Measurements from ENCODE around the gene KLF17. TPM values are rescaled to one million over a fixed set of nuclear protein-coding genes. Genes with fewer than 3 reads are reported as not detected.

The KLF17 gene
- total RNA-seq, 2 experiments from 2014 or later: not detected

DNA sequence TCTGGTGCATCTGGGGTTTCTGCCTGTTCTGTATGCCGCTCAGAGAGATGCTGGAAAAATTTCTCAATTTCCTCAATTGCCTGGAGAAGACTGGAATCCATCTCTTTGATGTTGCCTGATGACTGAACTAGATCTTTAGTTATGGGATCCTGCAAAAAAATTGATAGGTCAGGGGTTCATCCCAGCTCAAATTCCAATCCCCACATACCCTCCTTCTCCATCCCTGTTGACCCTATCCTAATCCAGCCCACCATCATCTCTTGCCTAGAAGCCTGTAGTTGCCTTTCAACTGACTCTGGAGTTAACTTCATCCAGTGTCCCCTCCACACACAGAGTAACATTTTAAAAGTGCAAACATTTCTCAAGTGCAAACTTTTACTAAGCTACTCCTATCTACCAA, 22.9 kb downstream of the KLF17 start, which contains the start of gene KLF18:
Gene KLF18 (minus strand): TSS at position 101 of the 400 bp plus-strand sequence. CDS start 0 bp downstream, at position 101.
- no peak within 1 kb of the TSS for H3K4me3 ChIP-seq (ENCODE audit: low read depth, low read length, poor library complexity, severe bottlenecking)
- intact Hi-C loops (cut with micrococcal nuclease; ENCODE audit: unreplicated experiment): no loop called here
- H3K79me2 ChIP-seq (ENCODE audit: insufficient read depth, low read depth, low read length): no peaks in the 10 kb centered on the region
- TF ChIP-seq, protein P1, sequence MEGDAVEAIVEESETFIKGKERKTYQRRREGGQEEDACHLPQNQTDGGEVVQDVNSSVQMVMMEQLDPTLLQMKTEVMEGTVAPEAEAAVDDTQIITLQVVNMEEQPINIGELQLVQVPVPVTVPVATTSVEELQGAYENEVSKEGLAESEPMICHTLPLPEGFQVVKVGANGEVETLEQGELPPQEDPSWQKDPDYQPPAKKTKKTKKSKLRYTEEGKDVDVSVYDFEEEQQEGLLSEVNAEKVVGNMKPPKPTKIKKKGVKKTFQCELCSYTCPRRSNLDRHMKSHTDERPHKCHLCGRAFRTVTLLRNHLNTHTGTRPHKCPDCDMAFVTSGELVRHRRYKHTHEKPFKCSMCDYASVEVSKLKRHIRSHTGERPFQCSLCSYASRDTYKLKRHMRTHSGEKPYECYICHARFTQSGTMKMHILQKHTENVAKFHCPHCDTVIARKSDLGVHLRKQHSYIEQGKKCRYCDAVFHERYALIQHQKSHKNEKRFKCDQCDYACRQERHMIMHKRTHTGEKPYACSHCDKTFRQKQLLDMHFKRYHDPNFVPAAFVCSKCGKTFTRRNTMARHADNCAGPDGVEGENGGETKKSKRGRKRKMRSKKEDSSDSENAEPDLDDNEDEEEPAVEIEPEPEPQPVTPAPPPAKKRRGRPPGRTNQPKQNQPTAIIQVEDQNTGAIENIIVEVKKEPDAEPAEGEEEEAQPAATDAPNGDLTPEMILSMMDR (conservative IDR thresholded peaks at IDR 0.05; ENCODE audit: low read length): no peak
- TF ChIP-seq EZH2phosphoT487 (IDR thresholded peaks at IDR 0.05; ENCODE audit: borderline replicate concordance, low read depth, low read length): no peak
- DNase-seq (ENCODE audit: low spot score): no peak
- ChIA-PET POLR2A (no interaction called here), CTCF (ENCODE audit: unreplicated experiment) (no interaction called here)
- H3K9me2 ChIP-seq (ENCODE audit: insufficient read depth, low read length): no peaks in the 10 kb centered on the region
- H4K20me1 ChIP-seq (ENCODE audit: insufficient read depth, low read length): no peaks in the 10 kb centered on the region
- no peak within 1 kb of the TSS for H3K4me2 ChIP-seq (ENCODE audit: low read length)
- no peak within 1 kb of the TSS for H2AFZ ChIP-seq (ENCODE audit: low read length)
- no peaks in the 10 kb centered on the region for H3K4me1 ChIP-seq (ENCODE audit: insufficient read depth, low read length, poor library complexity, severe bottlenecking)
- H3K9me3 ChIP-seq (ENCODE audit: low read length): peaks cover 12% of the 10 kb centered on the region; the same call in 1 of the 2 replicates
- no peaks in the 10 kb centered on the region for H3K36me3 ChIP-seq (ENCODE audit: insufficient read depth, low read length)
- no TSS peak for BruUV-seq (replicated peaks)
- no peak within 1 kb of the TSS for H3K27ac ChIP-seq (ENCODE audit: low read depth, low read length, poor library complexity, severe bottlenecking)

DNA sequence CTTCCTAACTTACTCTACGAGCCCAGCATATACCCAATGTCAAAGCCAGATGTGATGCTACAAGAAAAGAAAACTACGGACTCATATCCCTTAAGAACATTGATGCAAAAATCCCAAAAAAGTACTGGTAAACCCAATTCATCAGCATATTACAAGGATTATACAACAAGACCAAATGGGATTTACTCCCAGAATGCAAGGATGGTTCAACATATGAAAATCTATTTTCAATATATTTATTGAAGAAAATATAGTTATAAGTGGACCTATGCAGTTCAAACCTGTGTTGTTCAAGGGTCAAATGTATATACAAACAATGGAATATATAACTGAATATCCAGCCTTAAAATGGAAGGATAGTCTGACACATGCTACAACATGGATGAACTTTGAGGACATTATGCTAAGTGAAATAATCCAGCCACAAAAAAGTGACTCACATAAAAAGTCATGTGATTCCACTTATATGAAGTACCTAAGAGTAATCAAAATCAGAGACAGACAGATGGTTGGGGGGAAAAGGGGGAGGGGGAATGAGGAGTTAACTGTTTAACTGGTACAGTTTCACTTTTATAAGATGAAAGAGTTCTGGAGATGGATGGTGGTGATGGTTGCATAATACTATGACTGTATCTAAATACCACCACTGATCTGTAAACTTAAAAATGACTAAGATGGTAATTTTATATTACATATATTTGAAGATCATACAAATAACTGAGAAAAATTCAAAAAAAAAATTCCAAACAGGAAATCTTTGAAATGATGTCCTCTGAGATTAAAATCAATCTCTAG, 26.5 kb downstream of the KLF17 start:
- no peak overlapping the region for H2AFZ ChIP-seq (ENCODE audit: low read length)

DNA sequence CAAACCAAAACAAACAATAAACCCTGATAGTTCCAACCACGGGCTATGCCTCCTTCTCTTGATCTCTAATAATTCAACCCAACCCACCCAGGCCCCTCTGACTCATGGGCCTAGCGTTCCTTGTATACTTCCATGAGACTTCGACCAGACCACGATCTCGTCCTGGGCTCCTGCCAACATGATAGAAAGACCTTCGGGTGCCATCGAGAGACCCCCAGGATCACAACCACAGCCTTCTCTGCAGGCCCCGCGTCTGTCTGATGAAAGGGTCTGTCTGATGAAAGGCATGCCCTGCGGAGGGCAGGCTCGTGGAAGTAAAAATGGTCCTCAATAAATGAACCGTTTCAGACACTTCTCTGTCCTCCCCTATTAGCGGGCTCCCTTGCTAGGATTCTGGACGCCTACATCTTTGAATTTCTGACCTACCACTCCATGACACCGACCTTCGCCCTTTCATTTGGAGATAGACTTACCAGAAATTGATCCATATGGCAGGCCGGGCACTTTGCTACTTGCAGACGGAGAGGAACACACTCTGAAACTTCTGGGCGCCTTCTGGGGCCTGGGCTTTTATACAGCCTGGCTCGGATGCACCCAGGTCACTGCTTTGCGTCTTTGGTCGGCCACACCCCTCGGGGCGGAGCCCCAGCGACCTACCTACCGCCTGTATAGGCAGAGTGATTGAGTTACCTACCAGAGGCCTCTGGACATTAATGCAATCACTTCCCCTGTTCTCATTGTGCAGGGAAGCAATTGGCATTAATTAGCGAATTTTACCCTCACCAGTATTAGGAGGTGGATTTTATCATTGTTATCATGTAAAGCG, 28.1 kb downstream of the KLF17 start:
- BruUV-seq (replicated peaks): no TSS peak
- Histone ChIP-seq H3K4me1 (ENCODE audit: insufficient read depth, low read length, poor library complexity, severe bottlenecking) (no peaks in the 10 kb centered on the region), H3K79me2 (ENCODE audit: insufficient read depth, low read depth, low read length) (no peaks in the 10 kb centered on the region), H3K27ac (ENCODE audit: low read depth, low read length, poor library complexity, severe bottlenecking) (no peak overlapping the region), H3K9me3 (ENCODE audit: low read length) (peaks cover 12% of the 10 kb centered on the region; the same call in 1 of the 2 replicates), H2AFZ (ENCODE audit: low read length) (no peak overlapping the region), H3K36me3 (ENCODE audit: insufficient read depth, low read length) (no peaks in the 10 kb centered on the region), H4K20me1 (ENCODE audit: insufficient read depth, low read length) (no peaks in the 10 kb centered on the region), H3K9me2 (ENCODE audit: insufficient read depth, low read length) (no peaks in the 10 kb centered on the region), H3K4me2 (ENCODE audit: low read length) (no peak overlapping the region), H3K4me3 (ENCODE audit: low read depth, low read length, poor library complexity, severe bottlenecking) (no peak overlapping the region)
- no peak for DNase-seq (ENCODE audit: low spot score)
- intact Hi-C loops (cut with micrococcal nuclease; ENCODE audit: unreplicated experiment): no loop called here
- TF ChIP-seq, protein P1 (conservative IDR thresholded peaks at IDR 0.05; ENCODE audit: low read length): no peak
- TF ChIP-seq EZH2phosphoT487 (IDR thresholded peaks at IDR 0.05; ENCODE audit: borderline replicate concordance, low read depth, low read length): no peak
- CTCF ChIA-PET (ENCODE audit: unreplicated experiment): no interaction called here
- POLR2A ChIA-PET: interaction anchor here (0.8 kb wide), 1 partner anchor 1903 kb away, joined by 3 read pairs; no protein-coding TSS in a partner anchor

More for the DNA sequence above, 26.5 kb downstream of the KLF17 start:
- Histone ChIP-seq H3K9me2 (ENCODE audit: insufficient read depth, low read length) (no peaks in the 10 kb centered on the region), H3K9me3 (ENCODE audit: low read length) (peaks cover 12% of the 10 kb centered on the region; the same call in 1 of the 2 replicates), H3K4me1 (ENCODE audit: insufficient read depth, low read length, poor library complexity, severe bottlenecking) (no peaks in the 10 kb centered on the region), H3K79me2 (ENCODE audit: insufficient read depth, low read depth, low read length) (no peaks in the 10 kb centered on the region), H3K27ac (ENCODE audit: low read depth, low read length, poor library complexity, severe bottlenecking) (no peak overlapping the region), H4K20me1 (ENCODE audit: insufficient read depth, low read length) (no peaks in the 10 kb centered on the region), H3K4me3 (ENCODE audit: low read depth, low read length, poor library complexity, severe bottlenecking) (no peak overlapping the region), H3K4me2 (ENCODE audit: low read length) (no peak overlapping the region), H3K36me3 (ENCODE audit: insufficient read depth, low read length) (no peaks in the 10 kb centered on the region)
- no peak for DNase-seq (ENCODE audit: low spot score)
- CTCF ChIA-PET (ENCODE audit: unreplicated experiment): no interaction called here
- POLR2A ChIA-PET: no interaction called here
- intact Hi-C loops (cut with micrococcal nuclease; ENCODE audit: unreplicated experiment): no loop called here
- no TSS peak for BruUV-seq (replicated peaks)
- no peak for TF ChIP-seq EZH2phosphoT487 (IDR thresholded peaks at IDR 0.05; ENCODE audit: borderline replicate concordance, low read depth, low read length)

Measured in OCI-LY7 (cell line).